Skeletal muscle satellite cell (primary cell): ENCODE data around the gene SLC26A3.

Experiments used
- H3K27me3 ChIP-seq: 2 replicates; pipeline ENCODE4 v1.7.0; 2013; ENCODE audit warnings: low read length; ENCODE audit not compliant: control insufficient read depth, insufficient read depth
- H3K36me3 ChIP-seq: 2 replicates; pipeline ENCODE4 v1.7.0; 2013; ENCODE audit warnings: mild to moderate bottlenecking, control low read depth, low read length; ENCODE audit not compliant: insufficient read depth
- H3K4me1 ChIP-seq: 2 replicates; pipeline ENCODE4 v1.7.0; 2013; ENCODE audit warnings: low read length; ENCODE audit not compliant: control insufficient read depth, insufficient read depth
- H3K4me2 ChIP-seq: 2 replicates; pipeline ENCODE4 v1.7.0; 2013; ENCODE audit warnings: mild to moderate bottlenecking, low read length
- H3K4me3 ChIP-seq: 2 replicates; pipeline ENCODE4 v1.7.0; 2013; ENCODE audit warnings: low read length
- H3K9ac ChIP-seq: 2 replicates; pipeline ENCODE4 v1.7.0; 2013; ENCODE audit warnings: mild to moderate bottlenecking, low read depth, low read length, moderate library complexity
- H3K9me3 ChIP-seq: replicated peaks from 2 replicates; pipeline ENCODE4 v1.7.0; 2013; ENCODE audit warnings: mild to moderate bottlenecking, control low read depth, low read length

The SLC26A3 gene

DNA sequence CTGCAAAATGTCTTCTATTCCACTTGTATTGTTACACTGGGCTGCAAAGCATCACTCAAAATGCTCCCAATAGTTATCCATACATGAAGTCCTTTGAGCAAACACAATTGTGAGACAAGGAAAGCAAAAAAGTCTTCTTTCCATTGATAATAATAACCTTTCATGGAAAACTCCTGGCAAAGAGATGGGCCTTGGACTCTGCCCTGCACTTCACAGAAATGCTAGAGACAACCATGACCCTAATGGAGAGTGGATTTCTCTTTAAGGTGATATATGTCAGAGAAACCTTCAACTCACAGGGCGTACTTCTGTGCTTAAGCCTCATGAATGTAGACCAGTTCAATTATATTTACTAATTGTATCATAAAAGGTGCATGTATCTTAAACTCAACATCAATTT lies 19.4 kb downstream of the SLC26A3 start:
- Histone ChIP-seq H3K27me3 (peaks cover 35% of the 10 kb centered on the region), H3K4me2 (no peak overlapping the region), H3K36me3 (no peaks in the 10 kb centered on the region), H3K9ac (no peak overlapping the region), H3K4me3 (no peak overlapping the region), H3K4me1 (no peaks in the 10 kb centered on the region), H3K9me3 (no peaks in the 10 kb centered on the region)

DNA sequence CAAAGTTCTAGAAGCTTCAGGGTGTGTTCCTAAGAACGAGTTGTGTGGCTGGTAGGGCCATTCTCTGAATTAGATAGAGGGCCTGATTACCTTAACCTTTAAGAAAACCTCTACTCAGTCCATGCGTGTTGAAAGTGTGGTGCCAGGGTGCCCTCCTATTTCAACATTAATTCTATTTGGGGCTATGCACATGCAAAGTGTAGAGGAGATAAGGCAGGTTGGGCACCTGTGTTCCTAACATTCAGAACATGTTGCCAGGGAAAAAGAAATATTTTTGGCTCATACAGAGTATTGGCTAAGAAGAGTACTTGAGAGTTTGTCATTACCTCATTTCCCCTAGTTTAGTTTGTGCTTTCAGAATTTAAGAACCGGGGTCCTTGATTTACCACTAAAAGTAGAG lies 20.6 kb downstream of the SLC26A3 start:
- H3K4me1 ChIP-seq: no peaks in the 10 kb centered on the region

GRCh38 chr7:107779647-107780099 lies 23.4 kb downstream of the SLC26A3 start:
- H3K9ac ChIP-seq: no peak overlapping the region

More for the DNA sequence above, 20.6 kb downstream of the SLC26A3 start:
- Histone ChIP-seq H3K4me3 (no peak overlapping the region), H3K36me3 (no peaks in the 10 kb centered on the region), H3K9me3 (no peaks in the 10 kb centered on the region), H3K4me2 (no peak overlapping the region), H3K27me3 (peaks cover 26% of the 10 kb centered on the region), H3K9ac (no peak overlapping the region)

GRCh38 chr7:107778283-107778682 lies 24.7 kb downstream of the SLC26A3 start:
- Histone ChIP-seq H3K4me1 (no peaks in the 10 kb centered on the region), H3K9ac (no peak overlapping the region), H3K4me3 (no peak overlapping the region), H3K27me3 (peaks cover 9% of the 10 kb centered on the region), H3K4me2 (no peak overlapping the region), H3K9me3 (no peaks in the 10 kb centered on the region), H3K36me3 (no peaks in the 10 kb centered on the region)

More at GRCh38 chr7:107779647-107780099, 23.4 kb downstream of the SLC26A3 start:
- Histone ChIP-seq H3K4me2 (no peak overlapping the region), H3K4me3 (no peak overlapping the region), H3K27me3 (peaks cover 14% of the 10 kb centered on the region), H3K36me3 (no peaks in the 10 kb centered on the region), H3K9me3 (no peaks in the 10 kb centered on the region), H3K4me1 (no peaks in the 10 kb centered on the region)

DNA sequence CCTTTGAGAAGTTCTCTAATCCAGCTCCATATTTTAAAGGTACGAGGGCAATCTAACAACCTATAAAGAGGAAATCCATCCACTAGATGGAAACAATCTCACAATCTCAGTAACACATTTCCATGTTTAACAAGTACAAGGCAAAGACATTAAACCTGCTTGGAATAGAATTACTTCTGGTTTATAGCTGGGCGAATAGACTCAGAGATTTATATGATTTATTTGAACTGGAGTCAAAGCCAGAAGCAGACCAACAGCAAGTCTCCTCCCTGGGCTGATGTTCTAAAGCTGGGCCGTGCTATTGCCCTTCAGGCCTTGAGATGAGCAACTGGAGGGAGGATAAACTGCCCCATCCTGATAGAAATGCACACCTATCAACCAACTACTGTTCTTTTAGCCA lies 25.3 kb downstream of the SLC26A3 start:
- no peaks in the 10 kb centered on the region for H3K36me3 ChIP-seq
- H3K4me3 ChIP-seq: no peak overlapping the region
- no peaks in the 10 kb centered on the region for H3K9me3 ChIP-seq
- peaks cover 6% of the 10 kb centered on the region for H3K27me3 ChIP-seq
- H3K4me1 ChIP-seq: no peaks in the 10 kb centered on the region
- no peak overlapping the region for H3K4me2 ChIP-seq
- H3K9ac ChIP-seq: no peak overlapping the region

DNA sequence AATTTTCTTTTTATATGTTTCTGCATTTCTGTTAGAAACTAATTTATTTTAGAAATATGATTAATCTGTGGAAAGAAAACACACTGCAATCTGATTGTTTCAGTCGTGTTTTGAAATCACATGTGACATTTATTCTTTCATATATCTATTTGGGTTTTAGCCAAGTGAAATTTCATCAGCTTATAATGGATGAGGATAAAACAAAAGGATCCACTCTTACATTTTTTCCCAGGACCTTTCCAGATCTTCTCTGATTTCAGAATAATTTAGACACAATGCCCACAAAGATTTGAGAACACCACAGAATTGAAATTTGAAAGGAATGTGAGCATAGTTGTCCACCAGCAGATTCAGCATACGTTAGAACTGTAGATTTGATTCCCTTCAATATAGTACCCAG lies 30.0 kb downstream of the SLC26A3 start:
- Histone ChIP-seq H3K9me3 (no peaks in the 10 kb centered on the region), H3K4me2 (no peak overlapping the region), H3K4me3 (no peak overlapping the region), H3K9ac (no peak overlapping the region), H3K4me1 (no peaks in the 10 kb centered on the region), H3K27me3 (peaks cover 15% of the 10 kb centered on the region), H3K36me3 (no peaks in the 10 kb centered on the region)

DNA sequence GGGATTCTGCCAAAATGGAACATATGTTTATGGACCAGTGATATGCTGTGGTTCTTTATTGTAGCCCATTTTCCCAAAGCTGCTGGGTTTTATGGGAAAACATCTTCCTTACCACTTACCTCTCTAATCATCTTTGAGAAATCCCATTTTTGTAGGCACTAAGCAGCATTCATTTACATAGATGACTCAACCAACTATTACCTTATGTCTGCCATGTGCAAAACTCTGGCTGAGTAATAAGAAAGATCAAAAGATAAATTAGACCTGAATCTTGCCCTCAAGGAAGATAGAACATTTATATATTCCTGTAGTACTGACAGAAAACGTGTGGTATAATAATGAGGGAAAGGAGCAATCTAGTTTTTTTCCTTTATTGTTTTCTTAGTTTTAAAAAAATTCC lies 34.8 kb downstream of the SLC26A3 start:
- Histone ChIP-seq H3K4me2 (no peak overlapping the region), H3K4me3 (no peak overlapping the region), H3K27me3 (peaks cover 10% of the 10 kb centered on the region), H3K36me3 (no peaks in the 10 kb centered on the region), H3K9me3 (no peaks in the 10 kb centered on the region), H3K4me1 (no peaks in the 10 kb centered on the region), H3K9ac (no peak overlapping the region)

- peaks cover 8% of the 10 kb centered on the region for H3K27me3 ChIP-seq
Observed at GRCh38 chr7:107767391-107767790, 35.6 kb downstream of the SLC26A3 start.

DNA sequence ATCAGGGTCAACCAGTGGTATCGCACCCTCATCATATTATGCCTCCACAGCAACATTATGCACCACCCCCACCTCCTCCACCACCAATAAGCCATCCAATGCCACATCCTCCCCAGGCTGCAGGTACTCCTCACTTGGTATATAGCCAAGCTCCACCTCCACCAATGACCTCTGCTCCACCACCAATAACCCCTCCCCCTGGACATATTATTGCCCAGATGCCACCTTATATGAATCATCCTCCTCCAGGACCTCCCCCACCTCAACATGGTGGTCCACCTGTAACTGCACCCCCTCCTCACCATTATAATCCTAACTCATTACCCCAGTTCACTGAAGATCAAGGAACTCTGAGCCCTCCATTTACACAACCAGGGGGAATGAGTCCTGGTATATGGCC lies 44.4 kb downstream of the SLC26A3 start:
- no peak overlapping the region for H3K4me2 ChIP-seq
- H3K36me3 ChIP-seq: peaks cover 64% of the 10 kb centered on the region
- H3K9ac ChIP-seq: no peak overlapping the region
- no peaks in the 10 kb centered on the region for H3K9me3 ChIP-seq
- H3K4me1 ChIP-seq: no peaks in the 10 kb centered on the region
- H3K27me3 ChIP-seq: no peaks in the 10 kb centered on the region
- H3K4me3 ChIP-seq: no peak overlapping the region

More at GRCh38 chr7:107767391-107767790, 35.6 kb downstream of the SLC26A3 start:
- Histone ChIP-seq H3K4me1 (no peaks in the 10 kb centered on the region), H3K36me3 (no peaks in the 10 kb centered on the region), H3K9me3 (no peaks in the 10 kb centered on the region), H3K9ac (no peak overlapping the region), H3K4me2 (no peak overlapping the region), H3K4me3 (no peak overlapping the region)

DNA sequence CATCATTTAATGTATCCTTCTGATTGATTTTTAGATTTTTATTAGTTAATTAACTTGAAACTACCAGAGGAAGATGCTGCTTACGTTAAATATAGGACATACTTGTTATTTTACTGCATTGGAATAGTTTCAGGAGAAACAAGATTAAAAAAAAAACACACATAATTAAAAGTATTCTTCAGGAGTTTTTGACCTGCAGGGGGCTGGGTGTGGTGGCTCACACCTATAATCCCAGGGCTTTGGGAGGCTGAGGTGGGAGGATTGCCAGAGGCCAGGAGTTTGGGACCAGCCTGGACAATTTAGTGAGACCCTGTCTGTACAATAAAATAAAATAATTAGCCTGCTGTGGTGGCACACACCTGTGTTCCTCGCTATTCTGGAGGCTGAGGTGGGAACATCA lies 48.4 kb downstream of the SLC26A3 start:
- H3K9me3 ChIP-seq: no peaks in the 10 kb centered on the region
- no peak overlapping the region for H3K4me2 ChIP-seq
- no peak overlapping the region for H3K9ac ChIP-seq
- H3K4me3 ChIP-seq: no peak overlapping the region
- no peaks in the 10 kb centered on the region for H3K27me3 ChIP-seq
- no peaks in the 10 kb centered on the region for H3K4me1 ChIP-seq
- peaks cover 83% of the 10 kb centered on the region for H3K36me3 ChIP-seq

DNA sequence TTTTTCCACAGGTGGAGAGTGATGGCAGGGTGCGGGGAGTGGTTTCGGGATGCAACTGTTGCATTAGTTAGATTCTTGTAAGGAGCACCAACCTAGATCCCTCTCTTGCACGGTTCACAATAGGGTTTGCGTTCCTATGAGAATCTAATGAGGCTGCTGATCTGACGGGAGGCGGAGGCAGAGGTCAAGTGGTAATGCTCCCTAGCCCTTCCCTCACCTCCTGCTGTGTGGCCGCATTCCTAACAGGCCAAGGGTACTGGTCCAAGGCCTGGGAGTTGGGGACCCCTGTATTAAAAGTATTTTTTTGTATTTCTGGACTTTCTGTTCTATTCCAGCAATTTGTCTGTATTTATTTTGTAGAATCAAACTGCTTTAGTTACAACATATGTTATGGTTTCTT lies 51.9 kb downstream of the SLC26A3 start:
- H3K4me2 ChIP-seq: no peak overlapping the region

GRCh38 chr7:107746006-107746405 lies 57.0 kb downstream of the SLC26A3 start:
- Histone ChIP-seq H3K36me3 (peaks cover 16% of the 10 kb centered on the region), H3K4me2 (peak overlapping the region; percentile 89), H3K27me3 (no peaks in the 10 kb centered on the region), H3K9ac (peak overlapping the region; percentile 92), H3K9me3 (no peaks in the 10 kb centered on the region), H3K4me1 (peaks cover 23% of the 10 kb centered on the region), H3K4me3 (peak overlapping the region; percentile 80)

More for the DNA sequence above, 51.9 kb downstream of the SLC26A3 start:
- H3K9ac ChIP-seq: no peak overlapping the region
- H3K27me3 ChIP-seq: no peaks in the 10 kb centered on the region
- no peaks in the 10 kb centered on the region for H3K9me3 ChIP-seq
- peaks cover 4% of the 10 kb centered on the region for H3K4me1 ChIP-seq
- no peak overlapping the region for H3K4me3 ChIP-seq
- peaks cover 59% of the 10 kb centered on the region for H3K36me3 ChIP-seq
